GM12878 (cell line): Measurements from ENCODE around the gene ERP27. TPM values are rescaled to one million over a fixed set of nuclear protein-coding genes. Genes with fewer than 3 reads are reported as not detected.

Experiments
- ATAC-seq: fragments of 200-7000 bp; cut with Tn5 transposase; 3 replicates; pipeline ENCODE4 v1.9.1; 2020; ENCODE audit warnings: mild to moderate bottlenecking, moderate library complexity
- BruUV-seq: library from RNA; stranded (reverse); fragments of 400-500 nt; replicated peaks from 2 replicates; lab custom pipeline; 2021; lab: Mats Ljungman, UMichigan
- CTCF ChIA-PET: fragments of 300-600 bp; sonication (Branson Sonifier 250); formaldehyde crosslinking; extraction: SDS; loops from one replicate; lab custom pipeline; 2021; ENCODE audit warnings: inconsistent platforms; lab: Yijun Ruan, JAX
- POLR2A ChIA-PET: fragments of 350-600 bp; formaldehyde crosslinking; extraction: SDS; loops from one replicate; lab custom pipeline; 2021; ENCODE audit warnings: inconsistent platforms; lab: Charles Lee
- RAD21 ChIA-PET: fragments of 300-600 bp; sonication (Branson Sonifier 250); formaldehyde crosslinking; loops from one replicate; lab custom pipeline; 2023; ENCODE audit warnings: antibody characterized with exemption; ENCODE audit not compliant: unreplicated experiment; lab: Charles Lee
- SMC1A ChIA-PET: fragments of 300-600 bp; sonication (Branson Sonifier 250); formaldehyde crosslinking; loops from one replicate; lab custom pipeline; 2023; ENCODE audit not compliant: unreplicated experiment, uncharacterized antibody; lab: Charles Lee
- DNase-seq: peaks from one replicate; pipeline ENCODE4 v3.0.0-alpha.2; 2011; ENCODE audit warnings: low read depth, low spot score
- FAIRE-seq: peaks from 3 replicates; lab custom pipeline; 2011; peaks lifted over from hg19 to GRCh38; lab: Jason Lieb, UNC
- H2AFZ ChIP-seq: 2 replicates; pipeline ENCODE4 v1.6.0; 2011; ENCODE audit warnings: low read depth, low read length, control low read depth; ENCODE audit not compliant: control insufficient read depth
- H3K27ac ChIP-seq: 2 replicates; pipeline ENCODE4 v1.5.1; 2011; ENCODE audit warnings: control low read depth; ENCODE audit not compliant: control insufficient read depth, insufficient read depth
- H3K27me3 ChIP-seq, 2 experiments: replicated peaks in 1 of 2; 2 replicates each; pipeline versions ENCODE4 v1.6.0 to v1.6.1; 2011; ENCODE audit warnings: low read length in 1 of 2; ENCODE audit not compliant: control insufficient read depth in 2 of 2, insufficient read depth in 2 of 2
- H3K36me3 ChIP-seq, 2 experiments: 2 replicates each; pipeline ENCODE4 v1.5.1; 2011; ENCODE audit warnings: low read length in 1 of 2; ENCODE audit not compliant: control insufficient read depth in 2 of 2, insufficient read depth in 2 of 2
- H3K4me1 ChIP-seq: 2 replicates; pipeline ENCODE4 v1.6.1; 2011; ENCODE audit warnings: mild to moderate bottlenecking, low read length, moderate library complexity, mixed read lengths; ENCODE audit not compliant: control insufficient read depth, insufficient read depth
- H3K4me2 ChIP-seq: 2 replicates; pipeline ENCODE4 v1.6.0; 2011; ENCODE audit warnings: control low read depth; ENCODE audit not compliant: control insufficient read depth, insufficient read depth
- H3K4me3 ChIP-seq: fragments of 200-600 bp; sonication (generic); 2 replicates; pipeline ENCODE4 v1.5.1; 2016
- H3K79me2 ChIP-seq: 2 replicates; pipeline ENCODE4 v1.6.0; 2011; ENCODE audit warnings: low read length; ENCODE audit not compliant: control insufficient read depth, insufficient read depth
- H3K9ac ChIP-seq: 2 replicates; pipeline ENCODE4 v1.8.0; 2011; ENCODE audit warnings: low read length, control low read depth, mixed read lengths; ENCODE audit not compliant: control insufficient read depth, insufficient read depth
- H3K9me3 ChIP-seq: replicated peaks from 3 replicates; pipeline ENCODE4 v1.5.1; 2011; ENCODE audit warnings: mild to moderate bottlenecking, low read length; ENCODE audit not compliant: control insufficient read depth, insufficient read depth
- H4K20me1 ChIP-seq: 2 replicates; pipeline ENCODE4 v1.6.0; 2011; ENCODE audit not compliant: control insufficient read depth, insufficient read depth
- CTCF ChIP-seq, 3 experiments: IDR thresholded peaks in 2 of 3; conservative IDR thresholded peaks in 1 of 3; 2 replicates each; pipeline ENCODE4 v1.5.1; 2011; ENCODE audit warnings: low read depth in 3 of 3, low read length in 3 of 3, mild to moderate bottlenecking in 3 of 3, control low read depth in 2 of 3, moderate library complexity in 2 of 3, inconsistent platforms in 1 of 3, mixed read lengths in 1 of 3; ENCODE audit not compliant: control insufficient read depth in 2 of 3, insufficient read depth in 1 of 3; ENCODE audit errors: extremely low read depth in 1 of 3
- RAD21 ChIP-seq: IDR thresholded peaks from 2 replicates; pipeline ENCODE4 v1.6.1; 2011; ENCODE audit warnings: mild to moderate bottlenecking, low read depth, low read length, moderate library complexity; ENCODE audit not compliant: insufficient read depth
- SREBF1 ChIP-seq: IDR thresholded peaks from 2 replicates; pipeline ENCODE4 v1.6.1; 2012; ENCODE audit warnings: mild to moderate bottlenecking, low read length
- WGBS: methylation state at CpG from one replicate; pipeline ENCODE4 v1.1.6; 2016; ENCODE audit warnings: low lambda C conversion rate; ENCODE audit not compliant: insufficient replicate concordance, insufficient coverage; ENCODE audit errors: missing lambda C conversion rate; 5-methylcytosine and 5-hydroxymethylcytosine counted together
- in situ Hi-C: fragments of 300-500 bp; cut with MboI; formaldehyde crosslinking; loops from 9 replicates; pipeline ENCODE4 v1.14.3; 2018; ENCODE audit warnings: mixed read lengths
- intact Hi-C: fragments of 100-400 bp; cut with micrococcal nuclease; formaldehyde crosslinking; loops from one replicate; pipeline ENCODE4 v1.14.2; 2022; ENCODE audit not compliant: unreplicated experiment
- polyA plus RNA-seq, 11 experiments: library from polyadenylated mRNA; depleted of rRNA in 4 of 11; unstranded in 6 of 11; stranded (reverse) in 5 of 11; fragments of >200 nt; fragmentation: Nextera tagmentation in 4 of 11; fragmentation: Illumina TruSeq in 1 of 11; extraction: Ambion mirVana in 4 of 11; extraction: Trizol in 1 of 11; gene quantifications; 1 replicate in 1 of 11; 2 replicates in 10 of 11; pipeline versions ENCODE4 v1.2.1 to v1.2.3, GENCODE V29; 2011 to 2016; ENCODE audit warnings: inconsistent platforms in 2 of 11, missing spikeins in 2 of 11, low read depth in 1 of 11
- total RNA-seq, 4 experiments: library from RNA; depleted of rRNA in 3 of 4; stranded (reverse); fragments of >200 nt in 3 of 4; fragmentation: Illumina TruSeq in 1 of 4; extraction: Trizol in 1 of 4; gene quantifications; 2 replicates each; pipeline versions ENCODE4 v1.2.1 to v1.2.3, GENCODE V29; 2013 to 2021

ERP27 gene
- total and polyA plus RNA-seq, 10 of the 15 experiments (the other 5 are each of a cell fraction or from before 2014, with no cell fraction given) = 0.91 to 2.4 (median 1.4) TPM

- no peak for TF ChIP-seq SREBF1
- TF ChIP-seq, all 136 proteins: peak for 0
Observed at GRCh38 chr12:14904854-14905253, 33.5 kb downstream of the ERP27 start (continued).

- Histone ChIP-seq H3K9me3 (no peaks in the 10 kb centered on the region), H3K27me3 (no peaks in the 10 kb centered on the region), H3K4me2 (no peak overlapping the region), H3K36me3 (no peaks in the 10 kb centered on the region), H3K9ac (no peak overlapping the region), H3K4me3 (no peak overlapping the region), H3K27ac (no peak overlapping the region), H3K4me1 (peaks cover 4% of the 10 kb centered on the region; the same call in 1 of the 2 replicates), H4K20me1 (no peaks in the 10 kb centered on the region), H3K79me2 (no peaks in the 10 kb centered on the region), H2AFZ (no peak overlapping the region)
- DNase-seq (no peak), ATAC-seq (peak; percentile 63), FAIRE-seq (peak; percentile 13)
- RAD21 ChIA-PET = no interaction called here
- intact Hi-C loops = no loop called here
- in situ Hi-C loops = no loop called here
- CTCF ChIA-PET = interaction anchor here (0.7 to 2.1 kb wide), 7 partner anchors 9 to 108 kb away, joined by 4 to 7 read pairs (median 5); no protein-coding TSS in a partner anchor
- TF ChIP-seq RAD21 = no peak
- no peak for TF ChIP-seq CTCF (IDR thresholded peaks at IDR 0.05 in 2 of 3, conservative IDR thresholded peaks at IDR 0.05 in 1 of 3; ENCODE audit: control insufficient read depth in 2 of 3, extremely low read depth in 1 of 3, insufficient read depth in 1 of 3, low read depth in 3 of 3, low read length in 3 of 3)
- SMC1A ChIA-PET = interaction anchor here (0.7 to 2.1 kb wide), 10 partner anchors 12 to 101 kb away, joined by 3 to 6 read pairs (median 4); partner anchors contain the start of gene WBP11
- POLR2A ChIA-PET = no interaction called here
- 75% methylated on average over 5 of the region's 5 CpGs for WGBS
- no TSS peak for BruUV-seq
Observed at GRCh38 chr12:14903386-14904098, 34.8 kb downstream of the ERP27 start.
